IMR-90 (cell line): ENCODE measurements around the gene CDH13. TPM values are rescaled to one million over a fixed set of nuclear protein-coding genes. Genes with fewer than 3 reads are reported as not detected.

ENCODE experiments used
- ATAC-seq: fragments of 200-7000 bp; cut with Tn5 transposase; 2 replicates; pipeline ENCODE4 v1.9.1; 2020; ENCODE audit warnings: low read depth, mild to moderate bottlenecking, moderate library complexity
- BruUV-seq: library from RNA; stranded (reverse); fragments of 400-500 nt; replicated peaks from 2 replicates; lab custom pipeline; 2021; lab: Mats Ljungman, UMichigan
- CTCF ChIA-PET: fragments of 300-600 bp; formaldehyde crosslinking; extraction: SDS; loops from one replicate; lab custom pipeline; 2021; ENCODE audit warnings: antibody characterized with exemption; lab: Yijun Ruan, JAX
- POLR2A ChIA-PET: fragments of 300-600 bp; sonication (Branson Sonifier 250); formaldehyde crosslinking; loops from one replicate; lab custom pipeline; 2022; ENCODE audit warnings: antibody characterized with exemption; ENCODE audit not compliant: unreplicated experiment; lab: Charles Lee
- DNase-seq: peaks from one replicate; pipeline ENCODE4 v3.0.0; 2013
- H2AFZ ChIP-seq: replicated peaks from 2 replicates; pipeline ENCODE3; 2013; ENCODE audit warnings: low read length, mild to moderate bottlenecking; ENCODE audit not compliant: poor library complexity
- H2AK5ac ChIP-seq: 2 replicates; pipeline ENCODE4 v1.6.1; 2013; ENCODE audit warnings: low read depth, low read length, inconsistent platforms
- H2AK9ac ChIP-seq: replicated peaks from 2 replicates; pipeline ENCODE3; 2013; ENCODE audit warnings: mild to moderate bottlenecking, low read depth, low read length, moderate library complexity; ENCODE audit not compliant: poor library complexity
- H2BK120ac ChIP-seq: 2 replicates; pipeline ENCODE4 v1.6.1; 2013; ENCODE audit warnings: low read depth, low read length, inconsistent platforms
- H2BK15ac ChIP-seq: 3 replicates; pipeline ENCODE4 v1.6.1; 2013; ENCODE audit warnings: low read depth, low read length, inconsistent platforms
- H2BK20ac ChIP-seq: 2 replicates; pipeline ENCODE4 v1.6.1; 2013; ENCODE audit warnings: low read depth, mild to moderate bottlenecking, inconsistent platforms, low read length, moderate library complexity
- H2BK5ac ChIP-seq: 2 replicates; pipeline ENCODE4 v1.6.1; 2013; ENCODE audit warnings: mild to moderate bottlenecking, low read depth, low read length, inconsistent platforms; ENCODE audit not compliant: poor library complexity, severe bottlenecking
- H3K14ac ChIP-seq: replicated peaks from 2 replicates; pipeline ENCODE4 v1.6.1; 2013; ENCODE audit warnings: low read depth, low read length, inconsistent platforms
- H3K18ac ChIP-seq: 2 replicates; pipeline ENCODE4 v1.6.1; 2013; ENCODE audit warnings: low read depth, low read length, control low read depth
- H3K23ac ChIP-seq: 2 replicates; pipeline ENCODE4 v1.6.1; 2013; ENCODE audit warnings: low read depth, low read length, inconsistent platforms
- H3K27ac ChIP-seq: 2 replicates; pipeline ENCODE4 v1.5.1; 2013; ENCODE audit warnings: mild to moderate bottlenecking, control low read depth, low read length; ENCODE audit not compliant: insufficient read depth
- H3K27me3 ChIP-seq: 2 replicates; pipeline ENCODE4 v1.6.1; 2013; ENCODE audit warnings: low read length; ENCODE audit not compliant: control insufficient read depth, insufficient read depth
- H3K36me3 ChIP-seq: 2 replicates; pipeline ENCODE4 v1.6.1; 2013; ENCODE audit warnings: low read length, mixed read lengths; ENCODE audit not compliant: control insufficient read depth, insufficient read depth
- H3K4ac ChIP-seq: 2 replicates; pipeline ENCODE4 v1.6.1; 2013; ENCODE audit warnings: low read depth, low read length, inconsistent platforms
- H3K4me1 ChIP-seq: 2 replicates; pipeline ENCODE4 v1.6.1; 2013; ENCODE audit warnings: low read length, mixed read lengths; ENCODE audit not compliant: control insufficient read depth, insufficient read depth
- H3K4me2 ChIP-seq: 2 replicates; pipeline ENCODE4 v1.6.1; 2013; ENCODE audit warnings: low read depth, mild to moderate bottlenecking, control low read depth, low read length, moderate library complexity
- H3K4me3 ChIP-seq: 2 replicates; pipeline ENCODE4 v1.5.1; 2013; ENCODE audit warnings: low read depth, mild to moderate bottlenecking, control low read depth, low read length, moderate library complexity; ENCODE audit not compliant: insufficient read depth
- H3K56ac ChIP-seq: 2 replicates; pipeline ENCODE4 v1.6.1; 2013; ENCODE audit warnings: low read length, inconsistent platforms; ENCODE audit not compliant: insufficient read depth; ENCODE audit errors: extremely low read depth
- H3K79me1 ChIP-seq, 2 experiments: 2 replicates each; pipeline ENCODE4 v1.6.1; 2013; ENCODE audit warnings: low read length in 2 of 2, inconsistent platforms in 1 of 2, low read depth in 1 of 2
- H3K9ac ChIP-seq: 2 replicates; pipeline ENCODE4 v1.6.1; 2013; ENCODE audit warnings: low read depth, low read length, control low read depth
- H3K9me1 ChIP-seq: 2 replicates; pipeline ENCODE4 v1.6.1; 2013; ENCODE audit warnings: low read length, inconsistent platforms; ENCODE audit not compliant: insufficient read depth
- H3K9me3 ChIP-seq: 2 replicates; pipeline ENCODE4 v1.6.1; 2013; ENCODE audit warnings: low read length; ENCODE audit not compliant: control insufficient read depth, insufficient read depth
- H4K20me1 ChIP-seq: 2 replicates; pipeline ENCODE4 v1.6.1; 2013; ENCODE audit warnings: low read length, inconsistent platforms; ENCODE audit not compliant: insufficient read depth
- H4K5ac ChIP-seq: 2 replicates; pipeline ENCODE4 v1.6.1; 2013; ENCODE audit warnings: mild to moderate bottlenecking, low read depth, low read length, control low read depth
- H4K8ac ChIP-seq, 2 experiments: 2 replicates each; pipeline ENCODE4 v1.6.1; 2013; ENCODE audit warnings: low read depth in 2 of 2, low read length in 2 of 2, control low read depth in 1 of 2, inconsistent platforms in 1 of 2
- H4K91ac ChIP-seq: 2 replicates; pipeline ENCODE4 v1.6.1; 2013; ENCODE audit warnings: low read depth, low read length, inconsistent platforms; ENCODE audit not compliant: insufficient read depth
- CEBPB ChIP-seq: IDR thresholded peaks from 2 replicates; pipeline ENCODE4 v1.6.1; 2012; ENCODE audit warnings: low read depth, low read length, improper control_type of control experiment
- CHD1 ChIP-seq: IDR thresholded peaks from 2 replicates; pipeline ENCODE4 v1.6.1; 2012; ENCODE audit warnings: low read depth, low read length, improper control_type of control experiment
- CTCF ChIP-seq: conservative IDR thresholded peaks from 2 replicates; pipeline ENCODE4 v1.5.1; 2012; ENCODE audit warnings: mild to moderate bottlenecking, low read depth, low read length, improper control_type of control experiment
- ELK1 ChIP-seq: fragments of 150-350 bp; IDR thresholded peaks from 2 replicates; pipeline ENCODE4 v1.6.1; 2016; ENCODE audit warnings: low read depth, mild to moderate bottlenecking, low read length, moderate library complexity, borderline replicate concordance
- MXI1 ChIP-seq: IDR thresholded peaks from 2 replicates; pipeline ENCODE4 v1.6.1; 2012; ENCODE audit warnings: low read depth, mild to moderate bottlenecking, low read length, moderate library complexity, borderline replicate concordance
- NFE2L2 ChIP-seq: fragments of 150-350 bp; IDR thresholded peaks from 2 replicates; pipeline ENCODE4 v1.6.1; 2016; ENCODE audit warnings: low read depth, mild to moderate bottlenecking, low read length
- RAD21 ChIP-seq: IDR thresholded peaks from 2 replicates; pipeline ENCODE4 v1.6.1; 2012; ENCODE audit warnings: low read length, improper control_type of control experiment
- RCOR1 ChIP-seq: IDR thresholded peaks from 2 replicates; pipeline ENCODE4 v1.6.1; 2012; ENCODE audit warnings: mild to moderate bottlenecking, low read length, improper control_type of control experiment; ENCODE audit not compliant: insufficient replicate concordance
- RFX5 ChIP-seq: IDR thresholded peaks from 2 replicates; pipeline ENCODE4 v1.8.0; 2012; ENCODE audit warnings: low read depth, mild to moderate bottlenecking, low read length, moderate library complexity
- SMC3 ChIP-seq: fragments of 150-350 bp; IDR thresholded peaks from 2 replicates; pipeline ENCODE4 v1.6.1; 2016; ENCODE audit warnings: low read depth, mild to moderate bottlenecking, antibody characterized with exemption, low read length, moderate library complexity
- WGBS, 2 experiments: methylation state at CpG; one replicate each; pipeline versions ENCODE4 v1.1.5 to v1.1.7; 2013; ENCODE audit warnings: missing lambda C conversion rate in 2 of 2; ENCODE audit not compliant: insufficient read length in 1 of 2; ENCODE audit errors: extremely low coverage in 2 of 2; 5-methylcytosine and 5-hydroxymethylcytosine counted together
- dilution Hi-C: fragments of 300-500 bp; cut with HindIII; formaldehyde crosslinking; loops from one replicate; pipeline ENCODE4 v1.14.3; 2018; ENCODE audit warnings: low sequenced_read_pairs; ENCODE audit not compliant: unreplicated experiment
- in situ Hi-C: fragments of 300-500 bp; cut with MboI; formaldehyde crosslinking; loops from 3 replicates; pipeline ENCODE4 v1.14.3; 2019; ENCODE audit warnings: low sequenced_read_pairs, inconsistent platforms, mixed read lengths
- intact Hi-C: fragments of 100-400 bp; cut with micrococcal nuclease; formaldehyde crosslinking; loops from 2 replicates; pipeline ENCODE4 v1.10.0; 2022
- polyA plus RNA-seq, 3 experiments: library from polyadenylated mRNA; depleted of rRNA; stranded (reverse); fragments of >200 nt; gene quantifications; 2 replicates each; pipeline ENCODE4 v1.2.3, GENCODE V29; 2012; ENCODE audit warnings: low replicate concordance in 1 of 3
- total RNA-seq: library from RNA; depleted of rRNA; stranded (reverse); fragments of >200 nt; gene quantifications from 2 replicates; pipeline ENCODE4 v1.2.3, GENCODE V29; 2012

CDH13 gene
- total and polyA plus RNA-seq, 2 of the 4 experiments (the other 2 are of a cell fraction): 61.6 to 74.7 TPM

- peaks cover 16 to 23% of the 10 kb centered on the region in 2 experiments; a peak in 3 of 4 replicates for H3K79me1 ChIP-seq
- no peaks in the 10 kb centered on the region for H3K36me3 ChIP-seq
- no peak overlapping the region for H3K4me2 ChIP-seq
- H2BK20ac ChIP-seq: no peak overlapping the region
- ChIA-PET POLR2A (no interaction called here), CTCF (no interaction called here)
- no peak overlapping the region for H2BK15ac ChIP-seq
- H3K27me3 ChIP-seq: no peaks in the 10 kb centered on the region
- TF ChIP-seq MXI1: no peak
- no peak for TF ChIP-seq RCOR1
- no peak for TF ChIP-seq RFX5
- no peak for TF ChIP-seq ELK1
- TF ChIP-seq RAD21: no peak
- no peak for TF ChIP-seq CHD1
- no peak for TF ChIP-seq CTCF
- TF ChIP-seq SMC3: no peak
- no peak for TF ChIP-seq CEBPB
- no peak for TF ChIP-seq NFE2L2
- no peak overlapping the region for H3K14ac ChIP-seq
- no peak overlapping the region for H4K8ac ChIP-seq
- H2BK5ac ChIP-seq: no peak overlapping the region
- H4K91ac ChIP-seq: no peak overlapping the region
- no peak overlapping the region for H4K5ac ChIP-seq
- ATAC-seq (no peak), DNase-seq (no peak)
- no peak overlapping the region for H3K27ac ChIP-seq
- H2AFZ ChIP-seq: no peak overlapping the region
- no peaks in the 10 kb centered on the region for H3K4me1 ChIP-seq
- in situ Hi-C loops (no loop called here), dilution Hi-C loops (no loop called here), intact Hi-C loops (no loop called here)
- no peak overlapping the region for H3K56ac ChIP-seq
- no peak overlapping the region for H3K23ac ChIP-seq
- no peak overlapping the region for H2BK120ac ChIP-seq
- no peaks in the 10 kb centered on the region; the same call in 1 of the 2 replicates for H3K9me1 ChIP-seq
- no peaks in the 10 kb centered on the region for H4K20me1 ChIP-seq
- H2AK9ac ChIP-seq: no peak overlapping the region
- H2AK5ac ChIP-seq: no peak overlapping the region
- H3K18ac ChIP-seq: no peak overlapping the region
- no peak overlapping the region for H3K9ac ChIP-seq
- WGBS, 2 experiments: no CpG with 5 or more reads among the region's 3 CpGs
- BruUV-seq: no TSS peak
- H3K4me3 ChIP-seq: no peak overlapping the region
- H3K9me3 ChIP-seq: peaks cover 7% of the 10 kb centered on the region; the same call in 1 of the 2 replicates
- no peak overlapping the region for H3K4ac ChIP-seq
Measured at GRCh38 chr16:82732461-82732860, 105.7 kb downstream of the CDH13 start.
